ENCODE data around the gene PSPC1. TPM values are rescaled to one million over a fixed set of nuclear protein-coding genes. Genes with fewer than 3 reads are reported as not detected.

Gene PSPC1
- polyA plus RNA-seq, 4 donors: 18.8 to 43.4 (median 30.8) TPM

DNA sequence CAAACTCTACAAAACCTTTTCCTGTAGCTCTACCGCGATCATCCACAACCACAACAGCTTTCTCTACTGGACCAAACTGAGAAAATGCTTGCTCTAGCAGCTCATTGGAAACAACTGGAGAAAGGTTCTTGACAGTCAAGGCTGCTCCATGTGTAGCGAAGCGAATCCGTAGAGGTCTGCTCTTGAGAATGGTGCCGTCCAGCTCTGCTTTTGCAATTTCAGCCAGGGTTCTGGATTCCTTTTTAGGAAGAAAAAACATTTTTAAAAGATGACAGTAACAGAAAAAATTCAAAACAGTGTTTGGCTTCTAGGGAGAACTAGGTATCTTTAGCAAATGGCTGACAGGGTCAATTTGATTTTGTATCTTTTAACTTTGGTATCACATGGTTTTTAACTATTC lies 10.4 kb downstream of the PSPC1 start:
- no peak overlapping the region for H3K4me3 ChIP-seq (ENCODE audit: low read depth in 1 of 3, low read length in 3 of 3)
- no peak overlapping the region for H3K27ac ChIP-seq (ENCODE audit: low read depth in 1 of 3, low read length in 2 of 3)
- FAIRE-seq (no peak), DNase-seq (no peak)
- no peaks in the 10 kb centered on the region for H3K27me3 ChIP-seq (ENCODE audit: control insufficient read depth in 3 of 3, insufficient read depth in 3 of 3, low read length in 3 of 3)
- H3K9me3 ChIP-seq (ENCODE audit: control insufficient read depth in 2 of 2, insufficient read depth in 1 of 2, low read depth in 1 of 2, low read length in 1 of 2): no peaks in the 10 kb centered on the region
- peaks cover 0 to 3% (median 0%) of the 10 kb centered on the region in 3 donors for H3K4me1 ChIP-seq (ENCODE audit: control insufficient read depth in 3 of 3, insufficient read depth in 2 of 3, low read depth in 1 of 3, low read length in 2 of 3)
- peaks cover 8 to 35% (median 13%) of the 10 kb centered on the region in 3 donors for H3K36me3 ChIP-seq (ENCODE audit: control insufficient read depth in 3 of 3, insufficient read depth in 2 of 3, low read depth in 1 of 3, low read length in 3 of 3)
- 88 to 96% (median 96%) methylated on average over 6 of the region's 6 CpGs for WGBS, 3 donors

DNA sequence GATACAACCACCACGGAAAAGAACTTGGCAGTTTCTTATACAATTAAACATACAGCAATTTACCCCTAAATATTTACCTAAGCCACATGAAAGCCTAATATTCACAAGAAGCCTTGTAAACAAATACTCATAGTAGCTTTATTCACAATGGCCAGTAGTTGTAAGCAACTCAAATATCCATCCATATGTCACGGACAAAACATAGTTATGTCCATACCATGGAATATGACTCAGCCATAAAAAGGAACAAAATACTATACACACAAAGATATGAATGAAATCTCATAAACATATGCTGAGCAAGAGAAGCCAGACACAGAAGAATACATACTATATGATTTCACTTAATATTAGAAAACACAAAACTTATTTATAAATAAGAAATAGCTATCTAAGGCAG lies 12.9 kb downstream of the PSPC1 start:
- no peak for FAIRE-seq
- Histone ChIP-seq H3K9me3 (ENCODE audit: control insufficient read depth in 2 of 2, insufficient read depth in 1 of 2, low read depth in 1 of 2, low read length in 1 of 2) (no peaks in the 10 kb centered on the region), H3K4me1 (ENCODE audit: control insufficient read depth in 3 of 3, insufficient read depth in 2 of 3, low read depth in 1 of 3, low read length in 2 of 3) (peaks cover 0 to 3% (median 0%) of the 10 kb centered on the region in 3 donors)

DNA sequence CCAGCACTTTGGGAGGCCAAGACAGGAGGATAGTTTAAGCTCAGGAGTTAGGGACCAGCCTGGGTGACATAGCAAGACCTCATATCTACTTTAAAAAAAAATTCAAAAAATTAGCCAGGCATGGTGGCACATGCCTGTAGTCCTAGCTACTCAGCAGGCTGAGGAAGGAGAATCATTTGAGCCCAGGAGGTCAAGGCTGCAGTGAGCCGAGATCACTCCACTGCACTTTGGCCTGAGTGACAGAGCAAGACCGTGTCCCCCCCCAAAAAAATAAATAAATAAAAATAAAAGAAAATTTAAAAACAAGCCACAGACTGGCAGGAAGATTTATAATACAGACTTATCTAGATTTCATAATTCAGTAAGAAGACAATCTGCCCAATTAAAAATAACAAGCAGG lies 14.8 kb downstream of the PSPC1 start:
- WGBS, 3 donors: 25 to 60% (median 41%) methylated on average over 2 of the region's 2 CpGs

More for the DNA sequence above, 12.9 kb downstream of the PSPC1 start:
- Histone ChIP-seq H3K36me3 (ENCODE audit: control insufficient read depth in 3 of 3, insufficient read depth in 2 of 3, low read depth in 1 of 3, low read length in 3 of 3) (peaks cover 8 to 42% (median 13%) of the 10 kb centered on the region in 3 donors), H3K4me3 (ENCODE audit: low read depth in 1 of 3, low read length in 3 of 3) (no peak overlapping the region), H3K27me3 (ENCODE audit: control insufficient read depth in 3 of 3, insufficient read depth in 3 of 3, low read length in 3 of 3) (no peaks in the 10 kb centered on the region), H3K27ac (ENCODE audit: low read depth in 1 of 3, low read length in 2 of 3) (no peak overlapping the region)
- no peak for DNase-seq
- whole genome bisulfite sequencing, 3 donors: 76 to 91% (median 90%) methylated on average over 2 of the region's 2 CpGs

DNA sequence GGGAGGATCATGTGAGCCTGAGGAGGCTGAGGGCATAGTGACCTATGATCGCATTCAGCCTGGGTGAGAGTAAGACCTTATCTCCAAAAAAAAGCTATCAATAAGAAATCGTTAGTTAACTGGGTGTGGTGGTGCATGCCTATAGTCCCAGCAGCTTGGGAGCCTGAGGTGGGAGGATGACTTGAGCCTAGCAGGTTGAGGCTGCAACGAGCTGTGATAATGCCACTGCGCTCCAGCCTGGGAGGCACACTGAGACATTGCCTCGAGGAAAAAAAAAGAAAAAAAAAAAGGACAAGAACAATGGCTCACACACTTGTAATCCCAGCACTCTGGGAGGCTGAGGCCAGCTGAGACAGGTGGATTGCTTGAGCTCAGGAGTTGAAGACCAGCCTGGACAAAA lies 16.2 kb downstream of the PSPC1 start:
- 19 to 47% (median 28%) methylated on average over 5 of the region's 5 CpGs for WGBS, 3 donors
- DNase-seq: peak; percentile 10 to 24
- Histone ChIP-seq H3K4me1 (ENCODE audit: control insufficient read depth in 3 of 3, insufficient read depth in 2 of 3, low read depth in 1 of 3, low read length in 2 of 3) (peaks cover 0 to 7% (median 0%) of the 10 kb centered on the region in 3 donors), H3K27ac (ENCODE audit: low read depth in 1 of 3, low read length in 2 of 3) (no peak overlapping the region), H3K4me3 (ENCODE audit: low read depth in 1 of 3, low read length in 3 of 3) (no peak overlapping the region), H3K36me3 (ENCODE audit: control insufficient read depth in 3 of 3, insufficient read depth in 2 of 3, low read depth in 1 of 3, low read length in 3 of 3) (peaks cover 7 to 39% (median 8%) of the 10 kb centered on the region in 3 donors), H3K27me3 (ENCODE audit: control insufficient read depth in 3 of 3, insufficient read depth in 3 of 3, low read length in 3 of 3) (no peaks in the 10 kb centered on the region), H3K9me3 (ENCODE audit: control insufficient read depth in 2 of 2, insufficient read depth in 1 of 2, low read depth in 1 of 2, low read length in 1 of 2) (no peaks in the 10 kb centered on the region)
- no peak for FAIRE-seq

More for the DNA sequence above, 14.8 kb downstream of the PSPC1 start:
- DNase-seq (no peak), FAIRE-seq (no peak)
- H3K27ac ChIP-seq (ENCODE audit: low read depth in 1 of 3, low read length in 2 of 3): no peak overlapping the region
- H3K4me3 ChIP-seq (ENCODE audit: low read depth in 1 of 3, low read length in 3 of 3): no peak overlapping the region
- H3K27me3 ChIP-seq (ENCODE audit: control insufficient read depth in 3 of 3, insufficient read depth in 3 of 3, low read length in 3 of 3): no peaks in the 10 kb centered on the region
- no peaks in the 10 kb centered on the region for H3K9me3 ChIP-seq (ENCODE audit: control insufficient read depth in 2 of 2, insufficient read depth in 1 of 2, low read depth in 1 of 2, low read length in 1 of 2)
- peaks cover 0 to 7% (median 0%) of the 10 kb centered on the region in 3 donors for H3K4me1 ChIP-seq (ENCODE audit: control insufficient read depth in 3 of 3, insufficient read depth in 2 of 3, low read depth in 1 of 3, low read length in 2 of 3)
- peaks cover 8 to 41% (median 13%) of the 10 kb centered on the region in 3 donors for H3K36me3 ChIP-seq (ENCODE audit: control insufficient read depth in 3 of 3, insufficient read depth in 2 of 3, low read depth in 1 of 3, low read length in 3 of 3)

DNA sequence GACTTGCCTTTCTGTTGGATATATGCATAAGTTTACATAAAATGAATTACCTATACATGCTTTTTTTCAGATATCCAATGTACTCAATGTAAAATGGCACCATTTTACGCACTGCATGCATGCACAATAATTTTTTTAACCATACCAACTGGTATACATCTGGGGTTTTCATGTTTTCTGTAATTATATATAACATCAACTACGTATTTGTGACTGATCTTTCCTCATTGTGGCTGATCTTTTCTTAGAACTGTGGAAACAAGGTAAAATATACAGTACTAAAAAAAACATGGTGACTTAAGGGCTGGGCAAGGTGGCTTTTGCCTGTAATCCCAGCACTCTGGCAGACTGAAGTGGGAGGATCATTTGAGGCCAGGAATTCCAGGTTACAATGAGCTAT lies 18.5 kb downstream of the PSPC1 start:
- WGBS, 3 donors: 88 to 94% (median 88%) methylated on average over 2 of the region's 2 CpGs
- H3K9me3 ChIP-seq (ENCODE audit: control insufficient read depth in 2 of 2, insufficient read depth in 1 of 2, low read depth in 1 of 2, low read length in 1 of 2): no peaks in the 10 kb centered on the region
- peaks cover 0 to 7% (median 0%) of the 10 kb centered on the region in 3 donors for H3K4me1 ChIP-seq (ENCODE audit: control insufficient read depth in 3 of 3, insufficient read depth in 2 of 3, low read depth in 1 of 3, low read length in 2 of 3)
- no peaks in the 10 kb centered on the region for H3K27me3 ChIP-seq (ENCODE audit: control insufficient read depth in 3 of 3, insufficient read depth in 3 of 3, low read length in 3 of 3)
- no peak for DNase-seq
- H3K4me3 ChIP-seq (ENCODE audit: low read depth in 1 of 3, low read length in 3 of 3): no peak overlapping the region
- no peak for FAIRE-seq
- no peak overlapping the region for H3K27ac ChIP-seq (ENCODE audit: low read depth in 1 of 3, low read length in 2 of 3)
- H3K36me3 ChIP-seq (ENCODE audit: control insufficient read depth in 3 of 3, insufficient read depth in 2 of 3, low read depth in 1 of 3, low read length in 3 of 3): peaks cover 0 to 32% (median 4%) of the 10 kb centered on the region in 3 donors

DNA sequence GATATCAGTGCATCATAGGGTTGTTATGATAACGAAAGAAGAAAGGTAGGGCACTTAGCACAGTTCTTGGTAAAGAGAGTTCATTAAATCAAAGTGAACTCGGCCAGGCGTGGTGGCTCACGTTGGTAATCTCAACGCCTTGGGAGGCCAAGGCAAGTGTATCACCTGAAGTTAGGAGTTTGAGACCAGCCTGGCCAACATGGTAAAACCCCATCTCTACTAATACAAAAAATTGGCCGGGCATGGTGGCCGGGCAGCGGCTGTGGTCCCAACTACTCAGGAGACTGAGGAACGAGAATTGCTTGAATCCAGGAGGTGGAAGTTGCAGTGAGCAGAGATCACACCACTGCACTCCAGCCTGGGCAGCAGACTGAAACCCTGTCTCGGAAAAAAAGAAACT lies 19.1 kb downstream of the PSPC1 start:
- no peak overlapping the region for H3K4me3 ChIP-seq (ENCODE audit: low read depth in 1 of 3, low read length in 3 of 3)
- peaks cover 0 to 32% (median 4%) of the 10 kb centered on the region in 3 donors for H3K36me3 ChIP-seq (ENCODE audit: control insufficient read depth in 3 of 3, insufficient read depth in 2 of 3, low read depth in 1 of 3, low read length in 3 of 3)
- 89% methylated on average over 10 of the region's 10 CpGs for WGBS, 3 donors
- no peaks in the 10 kb centered on the region for H3K9me3 ChIP-seq (ENCODE audit: control insufficient read depth in 2 of 2, insufficient read depth in 1 of 2, low read depth in 1 of 2, low read length in 1 of 2)
- H3K4me1 ChIP-seq (ENCODE audit: control insufficient read depth in 3 of 3, insufficient read depth in 2 of 3, low read depth in 1 of 3, low read length in 2 of 3): peaks cover 0 to 7% (median 0%) of the 10 kb centered on the region in 3 donors
- FAIRE-seq (no peak), DNase-seq (no peak)
- no peaks in the 10 kb centered on the region for H3K27me3 ChIP-seq (ENCODE audit: control insufficient read depth in 3 of 3, insufficient read depth in 3 of 3, low read length in 3 of 3)
- H3K27ac ChIP-seq (ENCODE audit: low read depth in 1 of 3, low read length in 2 of 3): no peak overlapping the region

DNA sequence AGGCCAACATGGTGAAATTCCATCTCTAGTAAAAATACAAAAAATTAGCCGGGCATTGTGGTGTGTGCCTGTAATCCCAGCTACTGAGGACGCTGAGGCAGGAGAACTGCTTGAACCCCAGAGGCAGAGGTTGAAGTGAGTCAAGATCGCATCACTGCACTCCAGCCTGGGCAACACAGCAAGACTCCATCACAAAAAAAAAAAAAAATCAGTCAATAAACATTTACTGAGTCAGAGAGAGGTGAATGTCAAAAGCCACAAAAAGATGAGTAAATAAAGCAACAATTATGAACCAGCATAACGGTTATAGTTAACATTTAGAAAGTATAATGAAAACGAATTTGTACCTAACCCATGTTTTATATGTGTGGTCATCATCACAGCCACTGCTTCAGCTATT lies 23.1 kb downstream of the PSPC1 start:
- Histone ChIP-seq H3K4me3 (ENCODE audit: low read depth in 1 of 3, low read length in 3 of 3) (no peak overlapping the region), H3K36me3 (ENCODE audit: control insufficient read depth in 3 of 3, insufficient read depth in 2 of 3, low read depth in 1 of 3, low read length in 3 of 3) (peaks cover 0 to 43% (median 7%) of the 10 kb centered on the region in 3 donors), H3K4me1 (ENCODE audit: control insufficient read depth in 3 of 3, insufficient read depth in 2 of 3, low read depth in 1 of 3, low read length in 2 of 3) (peaks cover 0 to 5% (median 0%) of the 10 kb centered on the region in 3 donors), H3K9me3 (ENCODE audit: control insufficient read depth in 2 of 2, insufficient read depth in 1 of 2, low read depth in 1 of 2, low read length in 1 of 2) (no peaks in the 10 kb centered on the region), H3K27ac (ENCODE audit: low read depth in 1 of 3, low read length in 2 of 3) (no peak overlapping the region), H3K27me3 (ENCODE audit: control insufficient read depth in 3 of 3, insufficient read depth in 3 of 3, low read length in 3 of 3) (no peaks in the 10 kb centered on the region)
- 91 to 93% (median 92%) methylated on average over 5 of the region's 5 CpGs for WGBS, 3 donors
- no peak for DNase-seq
- no peak for FAIRE-seq

DNA sequence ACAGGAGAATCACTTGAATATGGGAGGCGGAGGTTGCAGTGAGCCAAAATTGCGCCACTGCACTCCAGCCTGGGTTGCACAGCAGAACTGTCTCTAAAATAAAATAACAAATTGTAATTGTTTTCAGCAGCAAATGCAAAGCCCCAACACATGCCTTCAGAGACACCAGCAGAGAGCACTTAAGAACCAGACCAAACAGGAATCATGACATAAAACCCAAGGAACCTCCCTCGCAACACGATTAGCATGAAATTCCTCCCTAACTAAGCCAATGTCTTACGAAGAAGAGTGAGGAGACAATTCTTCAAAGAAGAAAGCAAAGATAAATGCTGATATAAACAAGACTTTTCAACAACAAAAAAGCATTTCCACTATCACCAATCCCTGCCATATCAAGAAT lies 40.1 kb downstream of the PSPC1 start:
- Histone ChIP-seq H3K27me3 (ENCODE audit: control insufficient read depth in 3 of 3, insufficient read depth in 3 of 3, low read length in 3 of 3) (no peaks in the 10 kb centered on the region), H3K9me3 (ENCODE audit: control insufficient read depth in 2 of 2, insufficient read depth in 1 of 2, low read depth in 1 of 2, low read length in 1 of 2) (no peaks in the 10 kb centered on the region), H3K4me3 (ENCODE audit: low read depth in 1 of 3, low read length in 3 of 3) (no peak overlapping the region), H3K27ac (ENCODE audit: low read depth in 1 of 3, low read length in 2 of 3) (no peak overlapping the region), H3K4me1 (ENCODE audit: control insufficient read depth in 3 of 3, insufficient read depth in 2 of 3, low read depth in 1 of 3, low read length in 2 of 3) (no peaks in the 10 kb centered on the region), H3K36me3 (ENCODE audit: control insufficient read depth in 3 of 3, insufficient read depth in 2 of 3, low read depth in 1 of 3, low read length in 3 of 3) (peaks cover 10 to 29% (median 12%) of the 10 kb centered on the region in 3 donors)
- DNase-seq (no peak), FAIRE-seq (no peak)
- WGBS, 3 donors: 87 to 89% (median 87%) methylated on average over 5 of the region's 5 CpGs

Measured in small intestine (tissue), 7 donors.